ENCODE measurements around the gene MMP11.
"Not testable (repeated sequence)": the region's sequence is repeated elsewhere in the genome, so short reads cannot be mapped to it uniquely, and the experiment has no call there.

DNA sequence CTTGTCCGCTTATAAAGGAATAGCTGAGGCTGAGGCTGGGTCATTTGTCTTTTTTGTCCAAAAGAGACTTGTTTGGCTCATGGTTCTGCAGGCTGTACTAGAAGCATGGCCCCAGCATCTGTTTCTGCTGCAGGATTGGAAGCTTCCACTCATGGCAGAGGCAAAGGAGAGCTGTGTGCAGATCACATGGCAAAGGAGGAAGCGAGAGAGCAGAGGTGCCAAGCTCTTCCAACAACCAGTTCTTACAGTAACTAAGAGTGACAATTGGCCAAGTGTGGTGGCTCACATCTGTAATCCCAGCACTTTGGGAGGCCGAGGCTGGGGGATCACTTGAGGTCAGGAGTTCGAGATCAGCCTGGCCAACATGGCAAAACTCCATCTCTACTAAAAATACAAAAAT is 44.5 kb upstream of the MMP11 start:
- not testable (repeated sequence) for TF ChIP-seq EZH2phosphoT487 (IDR thresholded peaks at IDR 0.05; ENCODE audit: unreplicated experiment); EZH2 (IDR thresholded peaks at IDR 0.05; ENCODE audit: low read depth, unreplicated experiment); POLR2AphosphoS5 (IDR thresholded peaks at IDR 0.05; ENCODE audit: low read depth); JUNB (IDR thresholded peaks at IDR 0.05; ENCODE audit: unreplicated experiment); CREB1 (CRISPR knock-in tag; IDR thresholded peaks at IDR 0.05; ENCODE audit: low read depth); NANOG (IDR thresholded peaks at IDR 0.05; ENCODE audit: borderline replicate concordance)
- TF ChIP-seq, protein P1, sequence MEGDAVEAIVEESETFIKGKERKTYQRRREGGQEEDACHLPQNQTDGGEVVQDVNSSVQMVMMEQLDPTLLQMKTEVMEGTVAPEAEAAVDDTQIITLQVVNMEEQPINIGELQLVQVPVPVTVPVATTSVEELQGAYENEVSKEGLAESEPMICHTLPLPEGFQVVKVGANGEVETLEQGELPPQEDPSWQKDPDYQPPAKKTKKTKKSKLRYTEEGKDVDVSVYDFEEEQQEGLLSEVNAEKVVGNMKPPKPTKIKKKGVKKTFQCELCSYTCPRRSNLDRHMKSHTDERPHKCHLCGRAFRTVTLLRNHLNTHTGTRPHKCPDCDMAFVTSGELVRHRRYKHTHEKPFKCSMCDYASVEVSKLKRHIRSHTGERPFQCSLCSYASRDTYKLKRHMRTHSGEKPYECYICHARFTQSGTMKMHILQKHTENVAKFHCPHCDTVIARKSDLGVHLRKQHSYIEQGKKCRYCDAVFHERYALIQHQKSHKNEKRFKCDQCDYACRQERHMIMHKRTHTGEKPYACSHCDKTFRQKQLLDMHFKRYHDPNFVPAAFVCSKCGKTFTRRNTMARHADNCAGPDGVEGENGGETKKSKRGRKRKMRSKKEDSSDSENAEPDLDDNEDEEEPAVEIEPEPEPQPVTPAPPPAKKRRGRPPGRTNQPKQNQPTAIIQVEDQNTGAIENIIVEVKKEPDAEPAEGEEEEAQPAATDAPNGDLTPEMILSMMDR (conservative IDR thresholded peaks at IDR 0.05; ENCODE audit: low read depth in 2 of 2): not testable (repeated sequence)
- TF ChIP-seq, protein P2, sequence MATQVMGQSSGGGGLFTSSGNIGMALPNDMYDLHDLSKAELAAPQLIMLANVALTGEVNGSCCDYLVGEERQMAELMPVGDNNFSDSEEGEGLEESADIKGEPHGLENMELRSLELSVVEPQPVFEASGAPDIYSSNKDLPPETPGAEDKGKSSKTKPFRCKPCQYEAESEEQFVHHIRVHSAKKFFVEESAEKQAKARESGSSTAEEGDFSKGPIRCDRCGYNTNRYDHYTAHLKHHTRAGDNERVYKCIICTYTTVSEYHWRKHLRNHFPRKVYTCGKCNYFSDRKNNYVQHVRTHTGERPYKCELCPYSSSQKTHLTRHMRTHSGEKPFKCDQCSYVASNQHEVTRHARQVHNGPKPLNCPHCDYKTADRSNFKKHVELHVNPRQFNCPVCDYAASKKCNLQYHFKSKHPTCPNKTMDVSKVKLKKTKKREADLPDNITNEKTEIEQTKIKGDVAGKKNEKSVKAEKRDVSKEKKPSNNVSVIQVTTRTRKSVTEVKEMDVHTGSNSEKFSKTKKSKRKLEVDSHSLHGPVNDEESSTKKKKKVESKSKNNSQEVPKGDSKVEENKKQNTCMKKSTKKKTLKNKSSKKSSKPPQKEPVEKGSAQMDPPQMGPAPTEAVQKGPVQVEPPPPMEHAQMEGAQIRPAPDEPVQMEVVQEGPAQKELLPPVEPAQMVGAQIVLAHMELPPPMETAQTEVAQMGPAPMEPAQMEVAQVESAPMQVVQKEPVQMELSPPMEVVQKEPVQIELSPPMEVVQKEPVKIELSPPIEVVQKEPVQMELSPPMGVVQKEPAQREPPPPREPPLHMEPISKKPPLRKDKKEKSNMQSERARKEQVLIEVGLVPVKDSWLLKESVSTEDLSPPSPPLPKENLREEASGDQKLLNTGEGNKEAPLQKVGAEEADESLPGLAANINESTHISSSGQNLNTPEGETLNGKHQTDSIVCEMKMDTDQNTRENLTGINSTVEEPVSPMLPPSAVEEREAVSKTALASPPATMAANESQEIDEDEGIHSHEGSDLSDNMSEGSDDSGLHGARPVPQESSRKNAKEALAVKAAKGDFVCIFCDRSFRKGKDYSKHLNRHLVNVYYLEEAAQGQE (IDR thresholded peaks at IDR 0.05; ENCODE audit: unreplicated experiment): not testable (repeated sequence)
